ENCODE data around the gene FOXI2. TPM values are rescaled to one million over a fixed set of nuclear protein-coding genes. Genes with fewer than 3 reads are reported as not detected.

Gene FOXI2
- not detected in 2 replicates for total RNA-seq (2021)
- Bru-seq, nascent RNA = not detected
- not detected for BruChase-seq, experiment 1, labeled RNA remaining after a 2-hour chase
- not detected for BruChase-seq, experiment 2, labeled RNA remaining after a 6-hour chase
- long read RNA-seq = 0 reads

- no peak for DNase-seq (ENCODE audit: low spot score)
- Histone ChIP-seq H3K4me3 (ENCODE audit: low read depth, low read length, poor library complexity, severe bottlenecking) (no peak within 1 kb of the TSS), H3K27ac (ENCODE audit: low read depth, low read length, poor library complexity, severe bottlenecking) (no peak within 1 kb of the TSS), H3K9me3 (ENCODE audit: low read depth, low read length, poor library complexity, severe bottlenecking) (no peaks in the 10 kb centered on the region), H3K27me3 (replicated peaks; ENCODE audit: insufficient read depth, low read depth, low read length, poor library complexity) (peaks cover 88% of the 10 kb centered on the region), H3K36me3 (ENCODE audit: insufficient read depth, low read length, poor library complexity, severe bottlenecking) (no peaks in the 10 kb centered on the region), H3K4me1 (ENCODE audit: insufficient read depth, low read length, poor library complexity, severe bottlenecking) (no peaks in the 10 kb centered on the region)
- intact Hi-C loops (cut with micrococcal nuclease; ENCODE audit: unreplicated experiment) = no loop called here
- no TSS peak for BruUV-seq (replicated peaks)
- POLR2A ChIA-PET (ENCODE audit: low non-redundant PET) = no interaction called here
- CTCF ChIA-PET = no interaction called here
- TF ChIP-seq EZH2 (IDR thresholded peaks at IDR 0.05; ENCODE audit: borderline replicate concordance, low read depth, low read length, poor library complexity, severe bottlenecking) = peak; percentile 63
- TF ChIP-seq, protein P1, sequence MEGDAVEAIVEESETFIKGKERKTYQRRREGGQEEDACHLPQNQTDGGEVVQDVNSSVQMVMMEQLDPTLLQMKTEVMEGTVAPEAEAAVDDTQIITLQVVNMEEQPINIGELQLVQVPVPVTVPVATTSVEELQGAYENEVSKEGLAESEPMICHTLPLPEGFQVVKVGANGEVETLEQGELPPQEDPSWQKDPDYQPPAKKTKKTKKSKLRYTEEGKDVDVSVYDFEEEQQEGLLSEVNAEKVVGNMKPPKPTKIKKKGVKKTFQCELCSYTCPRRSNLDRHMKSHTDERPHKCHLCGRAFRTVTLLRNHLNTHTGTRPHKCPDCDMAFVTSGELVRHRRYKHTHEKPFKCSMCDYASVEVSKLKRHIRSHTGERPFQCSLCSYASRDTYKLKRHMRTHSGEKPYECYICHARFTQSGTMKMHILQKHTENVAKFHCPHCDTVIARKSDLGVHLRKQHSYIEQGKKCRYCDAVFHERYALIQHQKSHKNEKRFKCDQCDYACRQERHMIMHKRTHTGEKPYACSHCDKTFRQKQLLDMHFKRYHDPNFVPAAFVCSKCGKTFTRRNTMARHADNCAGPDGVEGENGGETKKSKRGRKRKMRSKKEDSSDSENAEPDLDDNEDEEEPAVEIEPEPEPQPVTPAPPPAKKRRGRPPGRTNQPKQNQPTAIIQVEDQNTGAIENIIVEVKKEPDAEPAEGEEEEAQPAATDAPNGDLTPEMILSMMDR (conservative IDR thresholded peaks at IDR 0.05; ENCODE audit: low read depth, low read length) = no peak
Observed at GRCh38 chr10:127736915-127737562, at the start of gene FOXI2. Gene FOXI2, plus strand, starts transcription at chr10:127737185. Its CDS starts 89 bp downstream, at chr10:127737274.

DNA sequence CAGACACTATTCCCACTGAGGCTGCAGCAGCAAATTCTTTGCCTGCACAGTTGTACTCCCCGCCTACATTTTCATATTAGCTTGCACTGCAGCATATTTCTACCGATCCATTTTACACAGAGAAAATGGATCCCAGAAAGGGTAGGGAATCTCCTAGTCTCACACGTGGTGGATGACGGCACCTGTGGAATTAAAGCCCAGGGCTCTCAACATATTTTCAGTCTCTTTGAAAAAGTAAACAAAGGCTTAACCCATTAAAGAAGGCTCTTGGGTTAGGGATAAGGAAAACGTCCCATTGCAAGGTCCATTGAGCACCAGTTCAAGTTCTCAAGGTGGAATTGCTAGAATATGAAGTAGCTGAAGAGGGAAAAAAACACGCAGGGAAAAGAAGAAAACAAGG lies 49.4 kb upstream of the FOXI2 start:
- peaks cover 52% of the 10 kb centered on the region for H3K27me3 ChIP-seq (replicated peaks; ENCODE audit: insufficient read depth, low read depth, low read length, poor library complexity)
- no peak overlapping the region for H3K4me3 ChIP-seq (ENCODE audit: low read depth, low read length, poor library complexity, severe bottlenecking)
- H3K27ac ChIP-seq (ENCODE audit: low read depth, low read length, poor library complexity, severe bottlenecking) = no peak overlapping the region
- POLR2A ChIA-PET (ENCODE audit: low non-redundant PET) = no interaction called here
- TF ChIP-seq EZH2 (IDR thresholded peaks at IDR 0.05; ENCODE audit: borderline replicate concordance, low read depth, low read length, poor library complexity, severe bottlenecking) = no peak
- TF ChIP-seq, protein P1 (conservative IDR thresholded peaks at IDR 0.05; ENCODE audit: low read depth, low read length) = no peak
- DNase-seq (ENCODE audit: low spot score) = no peak
- no TSS peak for BruUV-seq (replicated peaks)
- H3K4me1 ChIP-seq (ENCODE audit: insufficient read depth, low read length, poor library complexity, severe bottlenecking) = no peaks in the 10 kb centered on the region
- CTCF ChIA-PET = no interaction called here
- H3K9me3 ChIP-seq (ENCODE audit: low read depth, low read length, poor library complexity, severe bottlenecking) = no peaks in the 10 kb centered on the region
- no peaks in the 10 kb centered on the region for H3K36me3 ChIP-seq (ENCODE audit: insufficient read depth, low read length, poor library complexity, severe bottlenecking)
- intact Hi-C loops (cut with micrococcal nuclease; ENCODE audit: unreplicated experiment) = no loop called here

DNA sequence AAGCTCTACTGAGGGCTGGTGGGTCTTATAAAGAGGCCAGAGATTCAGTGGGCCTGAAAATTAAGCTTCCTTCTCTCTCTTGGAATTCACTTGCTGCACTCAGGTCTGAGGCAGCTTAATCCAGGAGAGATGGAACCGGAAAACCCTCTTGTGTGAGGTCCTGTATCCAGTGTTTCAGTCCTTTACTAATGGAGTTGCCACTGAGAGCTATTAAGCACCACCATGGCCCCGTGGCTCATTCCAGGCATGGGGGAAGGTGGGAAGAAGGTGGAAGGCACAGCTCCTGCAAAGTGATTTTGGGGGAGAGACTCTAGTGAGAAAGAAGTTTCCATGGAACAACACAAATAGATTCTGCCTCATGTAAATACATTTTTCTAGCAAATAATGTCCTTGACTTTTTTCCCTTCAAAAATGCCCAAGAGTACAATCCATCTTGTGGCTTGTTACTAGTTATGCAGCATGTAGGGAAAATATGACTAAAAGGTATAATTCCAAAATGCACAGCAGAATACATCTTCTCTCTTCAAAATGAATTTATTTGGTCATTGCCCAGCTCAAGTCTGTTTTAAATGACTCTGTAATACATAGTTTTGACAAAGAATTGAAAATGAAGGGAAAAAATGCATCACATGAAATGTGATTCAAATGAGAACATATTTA lies 46.7 kb upstream of the FOXI2 start:
- H3K27me3 ChIP-seq (replicated peaks; ENCODE audit: insufficient read depth, low read depth, low read length, poor library complexity) = peaks cover 42% of the 10 kb centered on the region
- no peaks in the 10 kb centered on the region for H3K9me3 ChIP-seq (ENCODE audit: low read depth, low read length, poor library complexity, severe bottlenecking)
- H3K4me3 ChIP-seq (ENCODE audit: low read depth, low read length, poor library complexity, severe bottlenecking) = no peak overlapping the region
- BruUV-seq (replicated peaks) = no TSS peak
- H3K4me1 ChIP-seq (ENCODE audit: insufficient read depth, low read length, poor library complexity, severe bottlenecking) = no peaks in the 10 kb centered on the region
- H3K36me3 ChIP-seq (ENCODE audit: insufficient read depth, low read length, poor library complexity, severe bottlenecking) = no peaks in the 10 kb centered on the region
- no peak for DNase-seq (ENCODE audit: low spot score)
- TF ChIP-seq, protein P1 (conservative IDR thresholded peaks at IDR 0.05; ENCODE audit: low read depth, low read length) = no peak
- no peak for TF ChIP-seq EZH2 (IDR thresholded peaks at IDR 0.05; ENCODE audit: borderline replicate concordance, low read depth, low read length, poor library complexity, severe bottlenecking)
- POLR2A ChIA-PET (ENCODE audit: low non-redundant PET) = no interaction called here
- intact Hi-C loops (cut with micrococcal nuclease; ENCODE audit: unreplicated experiment) = no loop called here
- CTCF ChIA-PET = no interaction called here
- no peak overlapping the region for H3K27ac ChIP-seq (ENCODE audit: low read depth, low read length, poor library complexity, severe bottlenecking)
